HEK293T (cell line): ENCODE results near the gene FBXO44.

Experiments
- ARNT ChIP-seq: fragments of 450-650 bp; IDR thresholded peaks from 2 replicates; pipeline ENCODE4 v1.6.1; 2017; ENCODE audit warnings: mild to moderate bottlenecking
- BHLHE40 ChIP-seq: fragments of 450-650 bp; IDR thresholded peaks from 2 replicates; pipeline ENCODE4 v1.6.1; 2016; ENCODE audit warnings: mild to moderate bottlenecking, moderate library complexity, borderline replicate concordance
- ELF4 ChIP-seq: fragments of 450-650 bp; IDR thresholded peaks from 2 replicates; pipeline ENCODE4 v1.6.1; 2017; ENCODE audit warnings: antibody characterized with exemption
- FOXA1 ChIP-seq: fragments of 450-650 bp; IDR thresholded peaks from 2 replicates; pipeline ENCODE4 v1.6.1; 2016; ENCODE audit warnings: mild to moderate bottlenecking
- FOXK2 ChIP-seq: fragments of 450-650 bp; IDR thresholded peaks from 2 replicates; pipeline ENCODE4 v1.6.1; 2016; ENCODE audit warnings: mild to moderate bottlenecking
- FOXM1 ChIP-seq: fragments of 450-650 bp; IDR thresholded peaks from 2 replicates; pipeline ENCODE4 v1.6.1; 2017; ENCODE audit warnings: mild to moderate bottlenecking, borderline replicate concordance
- HDGF ChIP-seq: fragments of 450-650 bp; IDR thresholded peaks from 2 replicates; pipeline ENCODE4 v1.6.1; 2017; ENCODE audit warnings: antibody characterized with exemption, borderline replicate concordance
- LEF1 ChIP-seq: fragments of 450-650 bp; IDR thresholded peaks from 2 replicates; pipeline ENCODE4 v1.6.1; 2017; ENCODE audit warnings: mild to moderate bottlenecking, borderline replicate concordance
- NFRKB ChIP-seq: fragments of 450-650 bp; IDR thresholded peaks from 2 replicates; pipeline ENCODE4 v1.6.1; 2016; ENCODE audit warnings: mild to moderate bottlenecking, moderate library complexity
- SP1 ChIP-seq: fragments of 450-650 bp; IDR thresholded peaks from 2 replicates; pipeline ENCODE4 v1.6.1; 2017
- SUZ12 ChIP-seq: fragments of 450-650 bp; IDR thresholded peaks from 2 replicates; pipeline ENCODE4 v1.6.1; 2016; ENCODE audit warnings: mild to moderate bottlenecking
- ZNF384 ChIP-seq: fragments of 450-650 bp; IDR thresholded peaks from 2 replicates; pipeline ENCODE4 v1.6.1; 2016

- TF ChIP-seq FOXM1 (no peak), SP1 (no peak), SUZ12 (no peak), HDGF (no peak), NFRKB (no peak), FOXK2 (no peak), BHLHE40 (no peak), ELF4 (no peak), ZNF384 (no peak), ARNT (no peak), LEF1 (no peak), FOXA1 (no peak)
These were observed 51.6 kb downstream of the FBXO44 start for GRCh38 chr1:11706292-11706691.
